ENCODE results near the gene DNM3.

DNM3 gene

GRCh38 chr1:172443666-172444453 lies 602.6 kb downstream of the DNM3 start, which contains the start of gene PIGC:
Gene PIGC (minus strand): TSS chr1:172444069. CDS start chr1:172442622, 1,447 bp downstream.
- peak; percentile 78 to 89 (median 79) for DNase-seq (ENCODE audit: low read depth in 2 of 3, low spot score in 2 of 3)

DNA sequence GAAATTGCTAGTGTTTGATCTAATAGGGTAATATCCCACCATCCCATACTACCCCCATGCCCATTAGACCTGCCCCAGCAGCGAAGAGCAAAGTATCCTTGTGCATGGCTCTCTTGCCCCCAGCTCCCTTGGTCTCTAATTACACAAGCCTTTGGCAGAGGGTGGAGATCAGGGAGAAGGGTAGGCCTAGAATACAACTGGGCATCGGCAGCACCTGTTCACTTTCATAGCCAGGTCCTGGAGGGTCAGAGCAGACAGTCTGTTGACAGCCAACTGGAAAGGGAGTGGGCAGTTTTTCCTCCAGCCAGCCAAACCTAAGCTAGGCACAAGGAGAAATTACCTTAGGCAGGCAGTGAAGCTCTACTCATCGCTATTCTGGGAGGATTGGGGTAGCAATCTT lies 605.2 kb downstream of the DNM3 start:
- DNase-seq (ENCODE audit: low read depth in 2 of 3, low spot score in 2 of 3): no peak

GRCh38 chr1:172447641-172448040 lies 606.3 kb downstream of the DNM3 start:
- DNase-seq (ENCODE audit: low read depth in 2 of 3, low spot score in 2 of 3): no peak

DNA sequence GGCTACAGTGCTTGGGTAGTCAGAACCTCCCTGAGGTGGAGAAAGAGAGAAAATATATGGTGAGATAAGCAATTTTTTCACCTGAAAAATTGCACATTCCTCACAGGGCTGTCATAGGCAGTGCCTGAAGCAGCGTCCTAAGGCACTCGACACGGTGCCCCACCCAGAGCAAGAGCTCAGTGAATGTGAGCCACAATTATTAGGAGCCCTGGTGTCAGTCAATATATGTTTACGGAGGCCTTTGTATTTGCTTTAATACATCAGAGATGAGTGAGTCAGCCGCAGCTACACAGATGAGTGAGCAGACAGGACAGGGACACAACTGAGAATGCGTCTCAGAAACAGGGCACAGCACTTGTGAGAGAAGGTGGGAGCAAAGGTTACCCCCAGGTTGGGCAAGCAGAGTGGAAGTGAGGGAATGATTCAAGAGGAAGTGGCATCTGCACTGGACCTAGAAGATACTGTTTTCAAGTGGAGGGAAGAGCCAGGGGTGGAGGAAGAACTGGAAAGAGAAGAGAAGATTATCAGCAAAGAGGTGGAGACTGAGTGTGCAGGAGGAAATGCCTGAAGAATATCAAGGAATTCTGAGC lies 607.8 kb downstream of the DNM3 start:
- DNase-seq (ENCODE audit: low read depth in 2 of 3, low spot score in 2 of 3): no peak

- no peak for DNase-seq (ENCODE audit: low read depth in 2 of 3, low spot score in 2 of 3)
Measured at GRCh38 chr1:172449585-172450523, 608.6 kb downstream of the DNM3 start.

GRCh38 chr1:172450524-172450885 lies 609.2 kb downstream of the DNM3 start:
- no peak for DNase-seq (ENCODE audit: low read depth in 2 of 3, low spot score in 2 of 3)

DNA sequence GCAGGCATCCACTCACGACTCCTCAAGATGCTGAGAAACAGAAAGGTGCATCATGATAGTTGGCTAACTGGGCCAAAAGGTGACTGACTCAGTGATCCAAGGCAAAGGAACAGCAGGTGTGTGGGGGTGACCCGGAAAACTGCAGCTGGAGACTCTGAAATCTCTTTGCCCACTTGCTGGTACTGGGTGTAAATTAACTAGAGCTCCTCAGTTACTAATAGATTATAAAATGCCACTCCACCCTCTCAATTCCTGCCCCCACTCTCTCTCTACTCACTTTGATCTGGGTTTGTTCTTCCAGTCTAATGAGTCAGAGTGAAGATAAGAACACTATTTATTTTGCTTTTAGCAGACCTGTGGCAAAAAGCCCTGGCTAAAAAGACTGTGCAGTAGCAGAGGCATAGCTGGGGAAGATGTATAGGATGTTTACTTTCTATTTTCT lies 609.7 kb downstream of the DNM3 start:
- no peak for DNase-seq (ENCODE audit: low read depth in 2 of 3, low spot score in 2 of 3)

- no peak for DNase-seq (ENCODE audit: low read depth in 2 of 3, low spot score in 2 of 3)
Measured at GRCh38 chr1:172452536-172453152, 611.3 kb downstream of the DNM3 start.

DNA sequence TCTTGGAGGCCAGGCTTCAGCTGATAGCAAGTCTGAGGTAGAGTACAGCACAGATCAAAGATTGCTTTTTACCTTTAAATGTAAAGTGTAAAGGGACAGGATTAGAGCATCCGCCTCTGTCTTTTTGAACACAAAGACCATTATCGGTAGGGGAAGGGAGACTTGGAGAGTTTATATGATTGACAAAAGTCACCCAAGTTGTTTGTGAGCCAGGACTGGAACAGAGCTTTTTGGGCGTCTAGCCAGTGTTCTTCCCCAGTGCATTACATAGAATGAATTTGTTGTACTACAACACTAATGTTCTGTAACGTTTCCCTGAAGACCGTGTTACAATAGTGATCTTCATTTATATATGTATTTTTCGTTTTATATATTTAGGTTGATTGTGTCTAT lies 611.9 kb downstream of the DNM3 start:
- no peak for DNase-seq (ENCODE audit: low read depth in 2 of 3, low spot score in 2 of 3)

- no peak for DNase-seq (ENCODE audit: low read depth in 2 of 3, low spot score in 2 of 3)
Measured at GRCh38 chr1:172453607-172454006, 612.3 kb downstream of the DNM3 start.

- no peak for DNase-seq (ENCODE audit: low read depth in 2 of 3, low spot score in 2 of 3)
Measured at GRCh38 chr1:172455451-172455850, 614.2 kb downstream of the DNM3 start.

GRCh38 chr1:172456344-172456769 lies 615.1 kb downstream of the DNM3 start:
- no peak for DNase-seq (ENCODE audit: low read depth in 2 of 3, low spot score in 2 of 3)

DNA sequence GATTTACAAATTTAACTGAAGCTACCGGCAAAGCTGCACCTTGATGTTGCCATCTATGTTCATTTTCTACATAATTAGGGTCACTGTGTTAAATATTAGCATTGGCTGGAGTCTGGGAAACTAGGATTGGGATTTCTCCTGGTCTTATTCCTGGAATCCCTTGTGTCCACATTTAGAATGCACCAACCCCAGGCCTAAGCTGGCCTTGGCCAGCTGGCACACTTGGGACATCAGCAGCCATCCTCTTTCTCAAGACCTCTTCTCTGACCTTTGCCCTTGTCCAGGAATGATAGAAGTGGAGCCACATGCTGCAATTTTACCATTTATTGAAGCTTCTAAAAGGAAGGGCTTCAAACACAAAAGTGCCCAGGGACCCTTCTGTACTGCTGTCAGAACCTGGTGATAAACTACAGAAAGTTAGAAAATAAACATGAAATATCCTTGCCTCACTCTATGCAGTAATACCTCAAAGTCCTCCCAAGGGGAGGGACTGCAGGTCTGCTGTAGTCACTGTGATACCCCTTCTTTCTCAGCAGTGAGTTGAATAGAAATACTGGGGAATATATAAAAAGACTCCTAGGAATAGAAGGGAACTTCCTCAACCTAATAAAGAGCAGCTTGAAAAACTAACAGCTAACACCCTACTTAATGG lies 616.3 kb downstream of the DNM3 start:
- DNase-seq (ENCODE audit: low read depth in 2 of 3, low spot score in 2 of 3): no peak

GRCh38 chr1:172460177-172460576 lies 618.9 kb downstream of the DNM3 start:
- DNase-seq (ENCODE audit: low read depth in 2 of 3, low spot score in 2 of 3): no peak

DNA sequence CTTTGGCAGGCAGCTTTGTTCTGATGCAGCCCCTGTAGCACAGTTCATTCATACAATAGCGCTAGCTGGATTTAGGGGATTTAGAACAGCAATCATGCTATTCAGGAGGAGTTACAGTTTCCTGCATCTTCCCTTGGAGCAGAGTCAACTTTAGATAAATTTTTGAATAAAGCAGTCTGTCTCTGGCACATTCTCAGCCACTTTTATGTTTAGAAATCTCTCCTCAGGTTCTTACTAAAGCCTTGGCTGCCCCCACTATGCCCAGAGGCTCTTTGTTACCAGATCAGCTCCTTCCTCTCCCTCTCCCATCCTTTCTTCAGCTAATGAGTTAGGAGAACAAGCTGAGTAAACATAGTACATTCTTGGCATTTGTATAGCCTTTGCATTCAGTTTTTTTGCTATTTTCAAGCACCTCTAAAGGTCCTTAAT lies 619.6 kb downstream of the DNM3 start:
- DNase-seq (ENCODE audit: low read depth in 2 of 3, low spot score in 2 of 3): no peak
